Mucosa of gallbladder (tissue), 1 donor: ENCODE results near the gene UGT2A3. TPM values are rescaled to one million over a fixed set of nuclear protein-coding genes. Genes with fewer than 3 reads are reported as not detected.

Source experiments
- DNase-seq: peaks from one replicate; pipeline ENCODE4 v3.0.0-alpha.2; 2020; ENCODE audit warnings: low spot score
- total RNA-seq: library from RNA; stranded (reverse); gene quantifications from one replicate; pipeline ENCODE4 v1.2.1, GENCODE V29; 2021
- donor health status: DM: no; HTN: no; CAD: no.

The UGT2A3 gene
- total RNA-seq, 1 donor from 2014 or later = 170 TPM

DNA sequence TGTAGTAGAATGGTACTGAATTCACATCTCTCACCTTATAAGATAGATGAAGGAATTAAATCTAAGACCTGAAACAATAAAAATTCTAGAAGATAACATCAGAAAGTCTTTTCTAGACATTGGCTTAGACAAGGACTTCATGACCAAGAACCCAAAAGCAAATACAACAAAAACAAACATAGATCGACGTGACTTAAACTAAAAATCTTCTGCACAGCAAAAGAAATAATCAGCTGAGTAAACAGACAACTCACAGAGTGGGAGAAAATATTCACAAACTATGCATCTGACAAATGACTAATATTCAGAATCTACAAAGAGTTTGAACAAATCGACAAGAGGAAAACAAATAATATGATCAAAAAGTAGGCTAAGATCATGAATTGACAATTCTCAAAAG, 38.8 kb downstream of the UGT2A3 start:
- DNase-seq = no peak

DNA sequence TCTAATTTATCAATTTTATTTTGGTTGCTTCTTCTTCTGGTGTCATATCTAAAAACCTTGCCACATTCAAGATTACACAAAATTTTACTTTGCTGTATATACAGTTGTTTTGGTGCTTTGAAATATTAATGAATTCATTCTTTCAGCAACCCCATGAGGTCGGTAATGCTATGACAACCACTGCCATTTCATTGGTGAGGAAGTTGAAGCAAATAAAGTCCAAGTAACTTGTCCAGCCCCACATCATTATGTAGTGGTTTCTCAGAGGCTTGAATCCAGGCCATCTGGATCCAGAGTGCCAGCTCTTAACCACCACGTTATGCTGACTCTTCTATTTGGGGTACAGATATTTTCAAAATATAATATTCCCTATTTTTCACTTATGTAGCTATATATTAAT, 42.2 kb downstream of the UGT2A3 start:
- DNase-seq = no peak

DNA sequence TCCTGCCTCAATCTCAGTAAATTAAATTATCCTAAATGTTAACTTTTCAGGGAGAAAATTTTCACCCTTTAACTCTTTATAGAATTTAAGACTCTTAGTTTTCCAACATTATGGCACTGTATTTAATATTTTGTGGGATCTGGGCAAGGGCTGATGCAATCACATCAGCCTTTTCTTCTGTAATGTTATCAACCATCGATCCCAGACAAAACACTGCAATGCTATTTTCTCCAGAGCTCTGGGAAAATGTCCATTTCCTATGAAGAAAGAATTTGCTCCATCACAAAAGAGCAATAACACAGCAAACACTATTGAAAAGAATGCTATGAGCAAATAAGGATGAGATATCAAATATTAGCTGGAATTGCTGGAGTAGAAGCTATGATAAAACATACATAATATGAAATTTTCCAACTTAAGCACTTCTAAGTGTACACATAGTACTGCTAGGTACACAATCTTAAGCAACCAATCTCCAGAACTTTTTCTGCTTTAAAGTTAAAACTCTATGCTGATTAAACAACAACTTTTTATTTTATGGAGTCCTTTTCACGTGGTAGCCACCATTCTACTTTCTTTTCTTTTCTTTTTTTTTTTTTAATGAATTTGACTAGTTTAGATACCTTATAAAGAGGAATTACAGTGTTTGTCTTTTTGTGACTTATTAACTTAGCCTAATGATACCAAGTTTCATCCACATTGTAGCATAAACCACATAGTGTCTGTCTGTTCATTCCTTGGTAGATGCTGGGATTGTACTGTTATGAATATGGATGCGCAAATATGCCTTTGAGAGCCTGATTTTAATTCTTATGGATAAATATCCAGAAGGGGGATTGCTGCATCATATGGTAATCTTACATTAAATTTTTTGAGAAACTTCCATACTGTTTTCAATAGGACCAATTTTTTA, 43.6 kb downstream of the UGT2A3 start:
- DNase-seq = no peak

DNA sequence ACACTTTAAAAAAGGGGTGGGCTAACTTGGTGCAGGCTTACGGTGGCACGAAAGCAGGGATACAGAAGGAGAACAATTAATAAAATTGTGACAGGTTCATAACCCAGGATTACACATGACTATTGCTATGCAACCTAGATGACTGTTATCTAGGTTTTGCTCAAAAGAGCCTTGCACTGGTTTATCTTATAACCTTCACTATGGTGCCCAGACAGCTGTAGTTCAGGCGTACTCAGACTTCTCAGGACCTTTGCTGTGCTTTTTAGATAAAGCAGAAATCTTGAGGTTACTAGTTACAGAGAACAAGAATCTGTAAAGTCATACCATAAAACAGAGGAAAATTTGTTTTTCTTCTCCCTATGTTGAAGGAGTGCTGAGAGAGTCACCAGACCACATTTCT, 44.4 kb downstream of the UGT2A3 start:
- no peak for DNase-seq

DNA sequence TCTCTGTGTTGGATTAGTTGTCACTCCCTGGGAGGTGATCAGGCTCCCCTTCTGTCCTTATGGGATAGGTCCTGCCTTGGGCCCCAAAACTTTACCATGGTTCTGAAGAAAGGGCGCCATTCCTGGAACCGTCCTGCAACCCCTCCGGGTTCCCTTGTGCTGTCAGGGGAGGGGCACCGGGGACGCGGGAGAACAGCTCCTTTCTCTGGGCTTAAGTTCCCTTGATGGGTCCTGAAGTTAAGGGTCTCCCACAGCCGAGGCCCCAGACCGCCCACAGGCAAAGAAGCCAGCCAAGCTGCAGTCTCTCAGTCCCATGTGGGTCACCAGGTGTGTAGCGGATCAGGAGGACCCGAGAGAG, 44.8 kb downstream of the UGT2A3 start:
- DNase-seq = no peak

DNA sequence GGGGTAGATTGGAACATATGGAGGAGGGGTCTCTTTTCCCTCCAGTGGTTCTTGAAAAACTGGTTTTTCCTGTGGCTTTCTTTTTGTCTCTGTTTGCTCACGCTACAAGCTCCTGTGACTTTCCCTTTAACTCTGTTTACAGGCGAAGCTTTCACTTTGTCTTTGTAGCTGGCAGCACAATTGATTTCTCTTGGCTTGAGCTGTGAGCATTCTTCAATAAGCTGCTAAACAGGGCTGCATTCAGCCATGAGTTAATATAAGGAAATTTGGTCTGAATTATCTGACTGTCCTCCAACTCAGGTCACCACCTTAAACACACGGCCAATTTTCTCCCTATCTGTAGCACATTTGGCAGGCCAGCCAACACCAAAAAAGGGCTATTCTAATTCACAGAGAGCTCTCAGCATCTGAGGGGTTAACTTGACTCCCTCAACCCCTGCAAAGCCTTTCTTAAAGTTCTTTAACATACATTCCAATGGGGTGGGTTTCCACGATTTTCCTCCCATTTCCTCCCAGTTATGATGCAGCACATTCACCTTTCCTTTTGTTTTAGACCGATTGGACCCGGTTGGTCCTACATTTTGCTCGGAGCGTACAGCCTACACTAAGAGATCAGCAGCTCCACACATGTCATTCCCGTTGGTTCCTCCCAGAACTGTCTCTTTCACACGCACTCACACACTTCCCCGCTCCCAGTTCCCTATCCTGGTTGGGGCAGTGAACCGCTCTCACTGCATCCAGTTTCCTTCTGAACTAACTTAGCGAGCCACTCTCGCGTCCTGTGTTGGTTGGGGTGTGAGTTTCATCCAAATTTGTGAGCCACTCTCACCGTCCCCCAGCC, 45.4 kb downstream of the UGT2A3 start:
- peak; percentile 70 for DNase-seq

DNA sequence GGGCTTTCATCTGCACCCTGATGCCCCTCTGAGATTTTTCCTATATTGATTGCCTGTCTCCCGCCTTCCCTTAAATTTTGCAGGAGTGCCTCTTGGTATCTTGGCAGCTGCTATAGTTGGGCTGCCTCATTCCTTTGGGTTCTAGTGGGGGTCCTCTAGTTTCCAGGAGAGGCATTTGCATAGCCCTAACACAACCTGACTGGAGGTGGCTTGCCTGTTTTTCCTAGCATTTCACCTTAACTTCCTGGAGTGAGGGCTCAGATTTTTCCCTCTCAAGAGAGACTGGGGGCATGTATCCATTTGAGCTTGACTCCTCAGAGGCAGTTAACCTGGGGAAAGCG, 46.0 kb downstream of the UGT2A3 start:
- no peak for DNase-seq

DNA sequence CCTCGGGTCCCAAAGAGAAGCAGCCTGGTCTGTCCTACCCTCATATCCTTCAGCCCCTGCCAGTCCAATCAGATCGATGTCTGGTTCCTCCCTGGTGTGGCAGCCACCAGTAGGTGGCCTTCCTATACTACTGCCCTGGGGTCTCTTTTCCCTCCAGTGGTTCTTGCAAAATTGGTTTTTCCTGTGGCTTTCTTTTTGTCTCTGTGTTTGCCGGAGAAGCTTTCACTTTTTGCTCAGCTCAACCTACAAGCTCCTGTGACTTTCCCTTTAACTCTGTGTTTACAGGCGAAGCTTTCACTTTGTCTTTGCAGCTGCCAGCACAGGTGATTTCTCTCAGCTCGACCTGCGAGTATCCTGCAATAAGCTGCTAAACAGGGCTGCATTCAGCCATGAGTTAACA, 46.8 kb downstream of the UGT2A3 start:
- DNase-seq = no peak

DNA sequence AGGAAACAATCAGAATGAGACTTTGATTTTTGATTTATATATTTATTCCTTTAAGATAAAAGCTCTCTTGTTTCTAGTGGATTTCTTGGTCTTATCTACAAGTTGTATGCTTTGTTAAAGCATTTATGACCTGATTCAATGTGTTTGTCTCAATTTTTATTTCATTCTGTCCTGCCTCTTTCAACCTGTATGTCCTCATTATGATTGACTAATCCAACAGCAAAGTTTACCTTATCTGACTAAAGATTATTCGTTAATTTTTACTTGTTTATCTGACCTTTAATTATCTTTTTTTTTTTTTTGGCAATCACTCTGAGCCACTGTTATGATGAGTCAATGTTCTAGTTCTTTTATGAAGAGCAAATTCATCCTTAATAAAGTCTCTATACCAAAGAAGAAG, 54.9 kb downstream of the UGT2A3 start:
- DNase-seq = no peak

DNA sequence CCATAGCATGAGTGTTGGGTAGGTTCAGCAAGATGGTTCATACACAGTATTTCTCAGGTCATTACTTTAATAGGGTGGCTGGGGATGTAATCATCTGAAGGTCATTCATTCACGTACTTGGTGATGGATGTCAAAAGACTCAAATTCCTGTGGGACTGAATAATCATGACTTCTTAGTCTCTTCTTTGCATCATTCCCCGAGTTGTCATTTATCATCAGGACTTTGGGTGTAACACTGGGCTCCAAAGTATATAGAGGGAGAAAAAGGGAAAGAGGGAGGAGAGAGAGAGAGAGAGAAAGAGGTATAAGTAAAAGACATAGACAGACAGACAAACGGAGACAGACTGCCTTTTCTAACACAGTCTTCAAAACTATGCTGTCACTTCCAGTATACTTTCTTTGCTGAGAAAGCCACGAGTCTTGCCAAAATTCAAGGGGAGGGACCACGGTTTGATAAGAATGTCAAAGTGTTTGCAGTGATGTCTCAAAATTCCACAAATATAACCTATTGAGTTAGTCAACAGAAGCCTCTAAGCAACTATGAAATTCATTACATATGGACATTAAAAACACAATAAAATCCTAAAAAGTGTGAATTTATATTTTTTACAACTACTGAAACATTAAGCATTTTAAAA, 55.9 kb downstream of the UGT2A3 start:
- no peak for DNase-seq

DNA sequence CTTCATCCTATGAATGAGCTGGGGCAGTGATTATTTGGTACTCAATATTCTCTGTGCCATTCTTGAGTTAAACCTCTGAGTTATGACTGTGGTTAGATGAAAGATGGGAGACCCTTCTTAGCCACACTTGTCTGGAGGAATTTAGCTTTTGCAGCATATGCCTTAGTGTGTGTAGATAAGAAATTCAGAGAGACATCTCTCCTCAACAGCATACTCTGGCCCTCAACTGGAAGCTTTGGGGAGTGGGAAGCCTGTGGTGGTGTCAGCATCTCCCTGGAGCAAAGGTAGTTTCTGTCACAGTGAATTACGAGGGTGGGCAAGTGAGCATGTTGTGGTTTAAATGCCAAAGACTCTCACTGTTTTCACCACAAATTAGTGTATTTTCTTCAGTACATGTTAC, 58.7 kb downstream of the UGT2A3 start:
- DNase-seq = no peak

DNA sequence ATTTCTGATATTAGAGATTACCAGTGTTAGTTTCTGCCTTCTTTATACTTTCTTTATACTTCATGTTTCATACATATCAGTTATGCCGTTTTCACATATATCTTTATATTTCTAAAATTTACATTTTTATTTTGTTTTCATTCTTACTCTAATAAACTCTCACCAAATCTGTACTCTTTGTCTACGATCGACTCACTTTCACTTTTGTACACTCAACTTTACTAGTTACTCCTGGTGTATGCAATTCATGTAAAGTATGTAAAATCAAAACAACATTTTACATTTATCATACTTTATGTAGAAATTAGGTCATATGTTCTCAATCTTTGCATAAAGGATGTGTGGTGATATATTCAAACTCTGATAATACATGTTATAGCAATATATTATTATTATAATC, 59.9 kb downstream of the UGT2A3 start:
- no peak for DNase-seq

DNA sequence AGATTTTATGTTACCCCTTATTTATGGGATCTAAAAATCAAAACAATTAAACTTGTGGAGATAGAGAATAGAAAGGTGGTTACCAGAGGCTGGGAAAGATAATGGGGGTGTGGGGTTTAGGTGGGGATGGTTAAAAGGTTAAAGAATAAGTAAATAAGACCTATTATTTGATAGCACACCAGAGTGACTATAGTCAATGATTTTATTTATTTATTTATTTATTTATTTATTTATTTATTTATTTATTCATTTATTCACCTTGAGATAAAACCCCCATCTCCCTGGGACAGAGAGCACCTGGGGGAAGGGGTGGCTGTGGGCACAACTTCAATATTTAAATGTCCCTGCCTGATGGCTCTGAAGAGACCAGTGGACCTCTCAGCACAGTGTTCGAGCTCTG, 66.1 kb downstream of the UGT2A3 start:
- DNase-seq = no peak

DNA sequence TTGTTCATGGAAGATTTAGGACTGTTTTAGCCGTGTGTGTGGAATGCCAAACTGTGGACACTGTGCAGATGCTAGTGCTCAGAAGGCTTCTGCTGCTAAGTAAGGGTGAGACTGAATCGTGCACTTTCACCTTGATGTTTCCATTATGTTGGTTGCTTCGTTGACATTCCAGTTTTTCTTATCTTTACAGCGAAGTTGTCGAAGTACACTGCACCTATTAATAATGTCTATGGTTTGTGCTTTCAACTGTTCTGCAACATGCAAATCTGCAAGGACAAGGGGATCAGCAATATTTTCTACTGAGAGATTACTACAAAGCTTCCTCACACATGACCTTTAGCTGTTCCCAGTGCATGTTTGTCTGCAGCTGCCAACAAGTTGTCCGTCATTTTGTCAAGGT, 67.7 kb downstream of the UGT2A3 start:
- DNase-seq = no peak

Other genes with a start within 250 kb of the UGT2A3 start
- 10.2 TPM for gene UGT2B10, start 135.8 kb downstream of the UGT2A3 start, total RNA-seq
- gene UGT2B7, start 144.7 kb upstream of the UGT2A3 start, total RNA-seq = 13.9 TPM